HFFc6 (cell line): ENCODE measurements around the gene CPN2. TPM values are rescaled to one million over a fixed set of nuclear protein-coding genes. Genes with fewer than 3 reads are reported as not detected.

Experiments used
- DNase-seq: peaks from one replicate; pipeline ENCODE4 v3.0.0-alpha.2; 2018
- H3K27ac Mint-ChIP-seq: 2 replicates; pipeline ENCODE4 v1.8.0; 2020; ENCODE audit warnings: mild to moderate bottlenecking, mixed read lengths
- H3K27me3 Mint-ChIP-seq: 2 replicates; pipeline ENCODE4 v1.8.0; 2021; ENCODE audit warnings: mild to moderate bottlenecking, moderate library complexity, mixed read lengths; ENCODE audit not compliant: insufficient read depth
- H3K36me3 Mint-ChIP-seq: 2 replicates; pipeline ENCODE4 v1.8.0; 2021; ENCODE audit warnings: low read depth, mixed read lengths
- H3K4me1 Mint-ChIP-seq: 2 replicates; pipeline ENCODE4 v1.8.0; 2020; ENCODE audit warnings: low read depth, mixed read lengths
- H3K4me3 Mint-ChIP-seq: 2 replicates; pipeline ENCODE4 v1.8.0; 2020; ENCODE audit warnings: mild to moderate bottlenecking, moderate library complexity, mixed read lengths
- H3K9me3 Mint-ChIP-seq: 2 replicates; pipeline ENCODE4 v1.8.0; 2020; ENCODE audit warnings: mild to moderate bottlenecking, mixed read lengths
- CTCF ChIP-seq: fragments of 200-600 bp; sonication (generic); IDR thresholded peaks from 2 replicates; pipeline ENCODE4 v1.5.0; 2021; ENCODE audit warnings: antibody characterized with exemption, mild to moderate bottlenecking
- total RNA-seq, 6 experiments: library from RNA; stranded (reverse); fragmentation: NEBNext Ultra II Directional; extraction: Animal tissue kit (Norgen Biotek cat#: 25700); gene quantifications; 2 replicates in 1 of 6; 3 replicates in 5 of 6; pipeline ENCODE4 v1.2.3, GENCODE V29; 2021

CPN2 gene
- total RNA-seq, 6 experiments from 2014 or later = 0.24 to 0.56 (median 0.35) TPM

- DNase-seq = no peak
- H3K36me3 Mint-ChIP-seq = no peaks in the 10 kb centered on the region
- H3K27me3 Mint-ChIP-seq = peaks cover 13% of the 10 kb centered on the region
- no peak overlapping the region for H3K27ac Mint-ChIP-seq
- no peak for TF ChIP-seq CTCF
- H3K9me3 Mint-ChIP-seq = no peaks in the 10 kb centered on the region
- H3K4me1 Mint-ChIP-seq = no peaks in the 10 kb centered on the region
- H3K4me3 Mint-ChIP-seq = no peak overlapping the region
These were observed 49.4 kb downstream of the CPN2 start for GRCh38 chr3:194301730-194302129.

DNA sequence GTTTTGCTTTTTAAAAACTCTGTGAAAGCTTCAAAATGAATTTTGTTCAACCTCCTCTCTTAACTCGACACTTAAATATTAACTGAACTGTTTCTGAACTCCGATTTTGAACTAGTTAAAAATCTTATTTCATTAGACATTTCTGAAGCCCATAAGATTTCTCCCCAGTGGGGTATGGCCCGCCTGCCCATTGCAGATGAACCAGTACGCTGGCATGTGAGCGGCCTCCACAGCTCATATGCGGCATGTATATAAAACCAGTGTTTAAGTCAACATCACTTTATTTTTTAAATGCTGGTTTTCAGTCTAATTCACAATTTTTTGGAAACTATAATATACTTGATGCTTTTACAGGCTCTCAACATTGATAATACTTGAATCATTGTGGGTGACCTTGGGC lies 50.2 kb downstream of the CPN2 start:
- peaks cover 5% of the 10 kb centered on the region; the same call in 1 of the 2 replicates for H3K4me1 Mint-ChIP-seq
- TF ChIP-seq CTCF = no peak
- no peaks in the 10 kb centered on the region for H3K36me3 Mint-ChIP-seq
- no peak overlapping the region for H3K27ac Mint-ChIP-seq
- no peak for DNase-seq
- H3K9me3 Mint-ChIP-seq = no peaks in the 10 kb centered on the region
- H3K27me3 Mint-ChIP-seq = peaks cover 13% of the 10 kb centered on the region
- no peak overlapping the region for H3K4me3 Mint-ChIP-seq

DNA sequence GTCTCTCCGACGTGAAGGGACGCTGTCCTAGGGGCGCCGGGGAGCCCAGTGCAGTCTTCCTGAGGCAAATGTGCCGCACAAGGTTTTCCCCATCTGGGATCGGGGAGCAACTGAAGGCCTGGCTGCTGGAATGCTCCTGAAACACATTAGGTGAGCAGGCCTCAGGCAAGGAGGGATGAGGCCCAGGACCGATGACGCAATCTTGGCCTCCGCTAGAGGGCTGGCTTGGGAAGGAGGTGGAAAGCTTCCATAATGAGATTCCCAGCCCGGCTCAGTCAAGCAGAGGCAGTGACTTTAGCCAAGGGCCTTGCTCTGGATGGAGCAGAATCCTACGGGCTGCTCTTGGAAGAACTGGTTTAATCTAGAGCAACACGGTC lies 50.8 kb downstream of the CPN2 start:
- Mint-ChIP-seq H3K27me3 (peaks cover 9% of the 10 kb centered on the region), H3K4me1 (peaks cover 5% of the 10 kb centered on the region; the same call in 1 of the 2 replicates), H3K4me3 (no peak overlapping the region), H3K27ac (no peak overlapping the region), H3K9me3 (no peaks in the 10 kb centered on the region), H3K36me3 (no peaks in the 10 kb centered on the region)
- no peak for TF ChIP-seq CTCF
- no peak for DNase-seq

- H3K27ac Mint-ChIP-seq = no peak overlapping the region
- H3K4me3 Mint-ChIP-seq = no peak overlapping the region
- H3K9me3 Mint-ChIP-seq = no peaks in the 10 kb centered on the region
- H3K27me3 Mint-ChIP-seq = peaks cover 17% of the 10 kb centered on the region
- no peaks in the 10 kb centered on the region for H3K36me3 Mint-ChIP-seq
- H3K4me1 Mint-ChIP-seq = peaks cover 5% of the 10 kb centered on the region; the same call in 1 of the 2 replicates
- TF ChIP-seq CTCF = no peak
- DNase-seq = no peak
These were observed 52.5 kb downstream of the CPN2 start for GRCh38 chr3:194298331-194299227.

- peak overlapping the region; percentile 62 for H3K4me3 Mint-ChIP-seq
- peak; percentile 61 for DNase-seq
- peaks cover 27% of the 10 kb centered on the region for H3K27me3 Mint-ChIP-seq
- H3K27ac Mint-ChIP-seq = no peak overlapping the region
- no peaks in the 10 kb centered on the region for H3K9me3 Mint-ChIP-seq
- no peaks in the 10 kb centered on the region for H3K36me3 Mint-ChIP-seq
- peaks cover 5% of the 10 kb centered on the region; the same call in 1 of the 2 replicates for H3K4me1 Mint-ChIP-seq
- no peak for TF ChIP-seq CTCF
These were observed 54.5 kb downstream of the CPN2 start for GRCh38 chr3:194296454-194297263.
